Jurkat, Clone E6-1 (cell line): ENCODE data around the gene MPP2.

Experiments
- DNase-seq: peaks from one replicate; pipeline ENCODE4 v3.0.0-alpha.2; 2011; ENCODE audit warnings: low read depth, low spot score
- H3K4me3 ChIP-seq: 2 replicates; pipeline ENCODE4 v1.5.1; 2011; ENCODE audit warnings: mild to moderate bottlenecking, low read length, control low read depth, moderate library complexity

Gene MPP2

GRCh38 chr17:43832168-43832975, 75.0 kb downstream of the MPP2 start:
- peak overlapping the region; percentile 2; the same call in 1 of the 2 replicates for H3K4me3 ChIP-seq
- DNase-seq: no peak

GRCh38 chr17:43831633-43832032, 75.7 kb downstream of the MPP2 start:
- DNase-seq: no peak
- no peak overlapping the region for H3K4me3 ChIP-seq

- no peak overlapping the region for H3K4me3 ChIP-seq
- DNase-seq: no peak
Measured at GRCh38 chr17:43830510-43831140, 76.7 kb downstream of the MPP2 start.

GRCh38 chr17:43829738-43830137, 77.6 kb downstream of the MPP2 start:
- DNase-seq: no peak
- H3K4me3 ChIP-seq: no peak overlapping the region

- no peak overlapping the region for H3K4me3 ChIP-seq
- DNase-seq: no peak
Measured at GRCh38 chr17:43827596-43827995, 79.7 kb downstream of the MPP2 start.

- no peak for DNase-seq
- H3K4me3 ChIP-seq: no peak overlapping the region
Measured at GRCh38 chr17:43826206-43826605, 81.1 kb downstream of the MPP2 start.

- no peak for DNase-seq
- H3K4me3 ChIP-seq: no peak overlapping the region
Measured at GRCh38 chr17:43825567-43825966, 81.8 kb downstream of the MPP2 start.
